NCI-H2171 treated with DMSO at 0.1 percent for 48 hours (cell line): Measurements from ENCODE around the gene TREH.
"Not testable (repeated sequence)": the region's sequence is repeated elsewhere in the genome, so short reads cannot be mapped to it uniquely, and the experiment has no call there.

ENCODE experiments used
- DNase-seq: peaks from one replicate; lab custom pipeline; 2025; lab: John Stamatoyannopoulos, UW

The TREH gene

GRCh38 chr11:118679483-118679882, at the start of gene TREH:
TREH (minus strand) TSS chr11:118679650; CDS start chr11:118679627, 23 bp downstream.
- no peak for DNase-seq

- not testable (repeated sequence) for DNase-seq
Observed at GRCh38 chr11:118728112-118728511, 48.7 kb upstream of the TREH start.

GRCh38 chr11:118727721-118728066, 48.2 kb upstream of the TREH start:
- DNase-seq, result not testable (repeated sequence)

GRCh38 chr11:118727001-118727720, 47.7 kb upstream of the TREH start:
- DNase-seq, result not testable (repeated sequence)

GRCh38 chr11:118721478-118722015, 42.1 kb upstream of the TREH start:
- DNase-seq, result not testable (repeated sequence)

- DNase-seq, result not testable (repeated sequence)
Observed at GRCh38 chr11:118720740-118721139, 41.3 kb upstream of the TREH start.

- not testable (repeated sequence) for DNase-seq
Observed at GRCh38 chr11:118720078-118720477, 40.6 kb upstream of the TREH start.

GRCh38 chr11:118718562-118718961, 39.1 kb upstream of the TREH start:
- DNase-seq, result not testable (repeated sequence)

- DNase-seq, result not testable (repeated sequence)
Observed at GRCh38 chr11:118717733-118718132, 38.3 kb upstream of the TREH start.

GRCh38 chr11:118717221-118717620, 37.8 kb upstream of the TREH start:
- not testable (repeated sequence) for DNase-seq

GRCh38 chr11:118715837-118716260, 36.4 kb upstream of the TREH start:
- DNase-seq, result peak; percentile 14

GRCh38 chr11:118715245-118715831, 35.9 kb upstream of the TREH start:
- no peak for DNase-seq

- DNase-seq, result no peak
Observed at GRCh38 chr11:118714816-118715215, 35.4 kb upstream of the TREH start.

GRCh38 chr11:118714416-118714815, 35.0 kb upstream of the TREH start:
- DNase-seq, result not testable (repeated sequence)

GRCh38 chr11:118708296-118708695, 28.8 kb upstream of the TREH start:
- DNase-seq, result no peak

GRCh38 chr11:118706546-118706825, 27.0 kb upstream of the TREH start:
- DNase-seq, result no peak

- no peak for DNase-seq
Observed at GRCh38 chr11:118705791-118706545, 26.5 kb upstream of the TREH start.

GRCh38 chr11:118705111-118705741, 25.8 kb upstream of the TREH start:
- DNase-seq, result no peak

GRCh38 chr11:118703563-118704106, 24.2 kb upstream of the TREH start:
- no peak for DNase-seq

GRCh38 chr11:118699506-118700220, 20.2 kb upstream of the TREH start:
- DNase-seq, result no peak

- DNase-seq, result no peak
Observed at GRCh38 chr11:118697346-118697745, 17.9 kb upstream of the TREH start.
